8988T (cell line): Measurements from ENCODE around the gene SIGLEC11.
"Not testable (repeated sequence)": the region's sequence is repeated elsewhere in the genome, so short reads cannot be mapped to it uniquely, and the experiment has no call there.

Experiments
- DNase-seq: peaks from one replicate; pipeline ENCODE4 v3.0.0; 2011

SIGLEC11 gene

GRCh38 chr19:49981603-49982593, 20.9 kb upstream of the SIGLEC11 start:
- DNase-seq, result no peak

- DNase-seq, result no peak
Observed at GRCh38 chr19:49978324-49978723, 17.4 kb upstream of the SIGLEC11 start.

GRCh38 chr19:49977881-49978280, 16.9 kb upstream of the SIGLEC11 start:
- DNase-seq, result no peak

GRCh38 chr19:49977076-49977475, 16.1 kb upstream of the SIGLEC11 start:
- no peak for DNase-seq

GRCh38 chr19:49976496-49976895, 15.5 kb upstream of the SIGLEC11 start:
- no peak for DNase-seq

GRCh38 chr19:49975051-49975450, 14.1 kb upstream of the SIGLEC11 start:
- no peak for DNase-seq

- DNase-seq, result no peak
Observed at GRCh38 chr19:49973987-49974386, 13.0 kb upstream of the SIGLEC11 start.

GRCh38 chr19:49972841-49973240, 11.9 kb upstream of the SIGLEC11 start:
- no peak for DNase-seq

- no peak for DNase-seq
Observed at GRCh38 chr19:49971991-49972411, 11.0 kb upstream of the SIGLEC11 start.

GRCh38 chr19:49969355-49969754, 8.4 kb upstream of the SIGLEC11 start:
- not testable (repeated sequence) for DNase-seq

GRCh38 chr19:49968279-49968922, 7.4 kb upstream of the SIGLEC11 start:
- no peak for DNase-seq

- not testable (repeated sequence) for DNase-seq
Observed at GRCh38 chr19:49959892-49960291, 1.1 kb downstream of the SIGLEC11 start.

GRCh38 chr19:49958596-49958995, 2.4 kb downstream of the SIGLEC11 start:
- not testable (repeated sequence) for DNase-seq

GRCh38 chr19:49958144-49958543, 2.8 kb downstream of the SIGLEC11 start:
- not testable (repeated sequence) for DNase-seq

- no peak for DNase-seq
Observed at GRCh38 chr19:49957262-49957915, 3.6 kb downstream of the SIGLEC11 start.

- no peak for DNase-seq
Observed at GRCh38 chr19:49956115-49956495, 4.9 kb downstream of the SIGLEC11 start.

GRCh38 chr19:49954933-49955332, 6.0 kb downstream of the SIGLEC11 start:
- DNase-seq, result no peak

GRCh38 chr19:49954092-49954829, 6.7 kb downstream of the SIGLEC11 start:
- DNase-seq, result no peak

GRCh38 chr19:49953416-49953815, 7.6 kb downstream of the SIGLEC11 start:
- DNase-seq, result no peak

- DNase-seq, result no peak
Observed at GRCh38 chr19:49952906-49953305, 8.1 kb downstream of the SIGLEC11 start.

- no peak for DNase-seq
Observed at GRCh38 chr19:49952479-49952836, 8.5 kb downstream of the SIGLEC11 start.

GRCh38 chr19:49951806-49952478, 9.0 kb downstream of the SIGLEC11 start:
- DNase-seq, result no peak
